Left lobe of liver (tissue), 2 donors: ENCODE measurements around the gene GNAZ. TPM values are rescaled to one million over a fixed set of nuclear protein-coding genes. Genes with fewer than 3 reads are reported as not detected.
"Not testable (repeated sequence)": the region's sequence is repeated elsewhere in the genome, so short reads cannot be mapped to it uniquely, and the experiment has no call there.

Source experiments
- ATAC-seq: fragments of 200-7000 bp; cut with Tn5 transposase; one replicate; pipeline ENCODE4 v1.9.1; 2020; ENCODE audit warnings: mild to moderate bottlenecking, moderate library complexity
- DNase-seq: peaks from one replicate; pipeline ENCODE4 v3.0.0-alpha.2; 2020; ENCODE audit warnings: low spot score
- total RNA-seq: library from RNA; stranded (reverse); gene quantifications from one replicate; pipeline ENCODE4 v1.2.1, GENCODE V29; 2021
- donor health status: DM: no; HTN: no; CAD: no; lungs with moderate emphysema.
- donor health status: DM: no; HTN: yes; CAD: no.

The GNAZ gene
- total RNA-seq, 1 donor from 2014 or later: 0.33 TPM

- no peak for ATAC-seq
- DNase-seq: no peak
Measured at GRCh38 chr22:23042179-23042578, 28.1 kb upstream of the GNAZ start.

- ATAC-seq (no peak), DNase-seq (no peak)
Measured at GRCh38 chr22:23044570-23044969, 25.7 kb upstream of the GNAZ start.

GRCh38 chr22:23045461-23045860 is 24.9 kb upstream of the GNAZ start:
- DNase-seq (no peak), ATAC-seq (no peak)

- ATAC-seq (no peak), DNase-seq (no peak)
Measured at GRCh38 chr22:23047265-23047664, 23.1 kb upstream of the GNAZ start.

GRCh38 chr22:23047742-23048141 is 22.6 kb upstream of the GNAZ start:
- no peak for ATAC-seq
- DNase-seq: no peak

GRCh38 chr22:23050546-23050945 is 19.8 kb upstream of the GNAZ start:
- ATAC-seq, DNase-seq: not testable (repeated sequence)

GRCh38 chr22:23053051-23053707 is 17.1 kb upstream of the GNAZ start:
- ATAC-seq: no peak
- no peak for DNase-seq

- DNase-seq (peak; percentile 29), ATAC-seq (no peak)
Measured at GRCh38 chr22:23053912-23054530, 16.3 kb upstream of the GNAZ start.

- ATAC-seq (no peak), DNase-seq (peak; percentile 22)
Measured at GRCh38 chr22:23054531-23055257, 15.6 kb upstream of the GNAZ start.

GRCh38 chr22:23055449-23056179 is 14.7 kb upstream of the GNAZ start:
- DNase-seq (no peak), ATAC-seq (no peak)

GRCh38 chr22:23057331-23057730 is 13.0 kb upstream of the GNAZ start:
- no peak for ATAC-seq
- no peak for DNase-seq

- no peak for DNase-seq
Measured at GRCh38 chr22:23058063-23058462, 12.3 kb upstream of the GNAZ start.

GRCh38 chr22:23058481-23059283 is 11.6 kb upstream of the GNAZ start:
- ATAC-seq (no peak), DNase-seq (peak; percentile 24)

More at GRCh38 chr22:23058063-23058462, 12.3 kb upstream of the GNAZ start:
- no peak for ATAC-seq

GRCh38 chr22:23059284-23059948 is 10.9 kb upstream of the GNAZ start:
- peak; percentile 31 for DNase-seq
- no peak for ATAC-seq

- DNase-seq (peak; percentile 35), ATAC-seq (no peak)
Measured at GRCh38 chr22:23060612-23061400, 9.5 kb upstream of the GNAZ start.

GRCh38 chr22:23061471-23062280 is 8.6 kb upstream of the GNAZ start:
- peak; percentile 33 for DNase-seq
- ATAC-seq: no peak

GRCh38 chr22:23062616-23063538 is 7.4 kb upstream of the GNAZ start:
- ATAC-seq: no peak
- DNase-seq: peak; percentile 26
